Stimulated activated CD8-positive, alpha-beta memory T cell treated with anti-CD3 and anti-CD28 coated beads, Interleukin-7, amount 100 ng/mL, for 4 hours (primary cell): ENCODE measurements around the gene NPAS4.
"Not testable (repeated sequence)": the region's sequence is repeated elsewhere in the genome, so short reads cannot be mapped to it uniquely, and the experiment has no call there.

Source experiments
- DNase-seq, 2 donors: peaks; one replicate each; pipeline ENCODE4 v3.0.0-alpha.2; 2020; ENCODE audit warnings: low read depth in 2 of 2

NPAS4 gene

DNA sequence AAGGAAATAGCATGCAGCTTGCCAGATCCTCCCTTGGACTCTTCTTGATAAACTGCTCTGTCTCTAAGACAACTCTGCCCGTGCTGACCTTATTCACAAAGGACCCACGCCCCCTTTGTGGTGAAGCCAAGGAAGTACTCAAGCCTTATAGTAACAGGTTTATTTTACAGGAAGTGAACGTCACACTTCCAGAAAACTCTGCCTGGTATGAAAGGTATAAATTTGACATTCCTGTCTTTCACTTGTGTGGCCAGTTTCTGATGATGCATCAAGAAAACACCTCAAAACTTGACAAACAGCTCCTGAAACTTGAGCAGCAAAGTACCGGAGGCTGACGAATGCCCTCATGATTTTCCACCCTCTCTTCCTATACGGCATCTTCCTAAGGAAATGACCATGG lies 33.4 kb downstream of the NPAS4 start:
- no peak for DNase-seq

DNA sequence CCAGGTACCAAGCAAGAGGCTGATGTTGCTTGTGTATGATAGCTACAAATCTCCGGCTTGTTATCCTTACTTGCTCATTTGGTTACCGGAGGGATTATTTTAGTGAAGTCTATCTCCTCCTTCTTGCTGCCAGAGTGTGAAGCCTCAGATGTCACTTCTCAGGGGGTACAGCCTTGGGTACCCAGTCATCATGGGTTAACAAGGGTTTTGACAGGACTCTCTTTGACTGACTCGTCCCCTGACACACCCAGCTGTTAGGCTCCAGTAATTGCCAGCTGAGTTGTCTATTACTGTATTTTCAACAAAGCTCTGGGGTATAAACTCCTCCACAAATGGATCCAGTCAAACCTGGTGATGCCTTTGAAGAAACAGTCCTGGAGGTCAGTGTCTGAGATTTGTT lies 34.0 kb downstream of the NPAS4 start:
- DNase-seq, result no peak

DNA sequence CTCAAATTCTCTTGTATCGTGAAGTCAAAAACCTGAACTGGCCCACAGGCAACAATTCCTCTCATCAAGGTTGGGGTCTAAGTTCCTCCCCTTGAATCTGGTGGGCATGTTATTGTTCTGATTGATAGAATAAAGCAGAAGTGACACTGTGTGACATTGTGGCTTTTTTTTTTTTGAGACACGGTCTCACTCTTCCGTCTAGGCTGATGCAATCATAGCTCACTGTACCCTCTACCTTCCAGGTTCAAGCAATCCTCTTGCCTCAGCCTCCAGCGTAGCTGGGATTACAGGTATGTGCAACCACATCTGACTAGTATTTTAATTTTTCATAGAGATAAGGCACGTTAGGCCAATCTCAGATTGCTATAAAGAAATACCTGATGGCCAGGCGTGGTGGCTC lies 37.0 kb downstream of the NPAS4 start:
- DNase-seq, result no peak

DNA sequence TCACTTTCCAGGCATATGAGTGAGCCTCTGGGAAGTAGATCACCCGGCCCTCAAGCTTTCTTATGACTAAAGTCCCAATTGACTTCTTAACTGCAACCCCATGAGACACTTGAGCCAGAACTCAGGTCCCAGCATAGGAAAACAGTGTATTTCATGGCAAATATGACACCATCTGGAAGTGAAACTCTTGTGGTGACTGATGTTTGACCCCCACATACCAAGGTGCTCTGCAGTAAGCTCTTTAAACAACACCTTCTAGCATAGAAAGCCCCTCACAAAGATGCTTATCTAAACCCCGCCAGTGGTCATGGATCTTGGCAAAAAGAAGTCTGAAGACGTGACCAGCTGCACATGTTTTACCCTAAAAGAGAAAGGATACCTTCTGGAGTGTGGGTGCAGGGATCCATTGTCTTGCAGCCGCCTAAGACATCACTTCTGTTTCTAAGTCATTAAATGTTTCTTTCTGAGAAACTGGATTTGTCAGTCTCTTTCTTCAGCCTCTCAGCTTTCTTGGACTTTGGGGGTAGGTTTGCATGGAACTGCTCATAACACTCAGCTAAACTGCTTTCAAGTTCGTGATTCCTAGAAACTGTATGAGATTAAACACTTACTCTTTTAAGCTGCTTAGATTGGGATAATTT lies 38.4 kb downstream of the NPAS4 start:
- DNase-seq, result no peak

DNA sequence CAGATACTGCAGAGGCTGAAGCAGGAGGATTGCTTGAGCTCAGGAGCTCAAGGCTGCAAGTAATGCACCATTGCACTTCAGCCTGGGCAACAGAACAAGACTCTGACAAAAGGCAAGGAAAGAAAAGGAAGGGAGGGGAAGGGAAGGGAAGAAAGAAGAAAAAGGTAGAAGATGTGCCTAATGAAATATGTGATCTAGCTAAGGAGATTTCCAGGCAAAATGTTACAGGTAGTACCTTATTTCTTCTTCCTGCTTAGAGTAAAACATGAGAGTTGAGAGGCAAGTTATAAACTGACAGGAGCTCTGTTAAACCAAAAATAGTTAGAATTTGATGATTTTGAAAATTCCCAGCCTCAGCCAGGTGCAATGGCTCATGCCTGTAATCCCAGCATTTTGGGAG lies 41.2 kb downstream of the NPAS4 start:
- no peak for DNase-seq

DNA sequence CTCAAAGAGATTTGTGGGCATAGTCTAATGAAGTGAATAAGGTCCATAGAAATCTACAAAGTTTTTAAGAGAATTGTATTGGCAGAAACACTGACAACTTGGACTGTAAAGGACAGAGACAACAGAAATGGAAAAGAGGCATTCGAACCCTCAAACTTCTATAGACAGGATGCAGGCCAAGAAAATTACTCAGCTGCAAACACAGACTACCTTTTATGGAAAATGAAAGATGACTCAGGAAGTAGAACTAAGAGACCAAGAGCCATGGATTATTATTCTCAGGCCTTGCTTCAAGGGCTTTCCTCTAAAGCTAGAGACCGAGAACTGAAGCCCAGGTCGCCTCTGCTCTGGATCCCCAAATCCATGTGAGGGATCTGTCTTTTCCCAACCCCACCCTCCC lies 42.1 kb downstream of the NPAS4 start:
- DNase-seq, result no peak

DNA sequence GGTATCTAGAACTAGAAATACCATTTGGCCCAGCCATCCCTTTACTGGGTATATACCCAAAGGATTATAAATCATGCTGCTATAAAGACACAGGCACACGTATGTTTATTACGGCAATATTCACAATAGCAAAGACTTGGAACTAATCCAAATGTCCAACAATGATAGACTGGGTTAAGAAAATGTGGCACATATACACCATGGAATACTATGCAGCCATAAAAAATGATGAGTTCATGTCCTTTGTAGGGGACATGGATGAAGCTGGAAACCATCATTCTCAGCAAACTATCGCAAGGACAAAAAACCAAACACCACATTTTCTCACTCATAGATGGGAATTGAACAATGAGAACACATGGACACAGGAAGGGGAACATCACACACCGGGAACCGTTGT lies 43.3 kb downstream of the NPAS4 start:
- DNase-seq, result not testable (repeated sequence)

DNA sequence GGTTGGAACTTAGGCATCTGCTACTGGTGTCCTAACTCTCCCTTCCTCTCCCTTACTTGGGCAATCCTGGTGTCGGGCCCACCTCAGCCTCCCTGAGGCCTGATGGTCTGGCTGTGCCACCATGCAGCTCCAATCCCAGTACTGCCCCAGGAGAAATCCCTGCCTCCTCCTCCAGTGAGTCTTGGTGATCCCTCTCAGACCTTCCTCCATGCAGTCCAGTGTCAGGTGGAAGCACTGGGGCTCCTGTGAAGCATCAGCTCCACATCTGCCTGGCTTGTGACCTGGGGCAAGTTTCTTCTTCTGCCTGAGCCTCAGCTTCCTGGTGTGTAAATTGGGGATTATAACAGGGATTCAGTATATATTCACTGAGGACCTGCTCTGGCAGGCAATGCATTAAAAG lies 44.1 kb downstream of the NPAS4 start:
- DNase-seq, result no peak

DNA sequence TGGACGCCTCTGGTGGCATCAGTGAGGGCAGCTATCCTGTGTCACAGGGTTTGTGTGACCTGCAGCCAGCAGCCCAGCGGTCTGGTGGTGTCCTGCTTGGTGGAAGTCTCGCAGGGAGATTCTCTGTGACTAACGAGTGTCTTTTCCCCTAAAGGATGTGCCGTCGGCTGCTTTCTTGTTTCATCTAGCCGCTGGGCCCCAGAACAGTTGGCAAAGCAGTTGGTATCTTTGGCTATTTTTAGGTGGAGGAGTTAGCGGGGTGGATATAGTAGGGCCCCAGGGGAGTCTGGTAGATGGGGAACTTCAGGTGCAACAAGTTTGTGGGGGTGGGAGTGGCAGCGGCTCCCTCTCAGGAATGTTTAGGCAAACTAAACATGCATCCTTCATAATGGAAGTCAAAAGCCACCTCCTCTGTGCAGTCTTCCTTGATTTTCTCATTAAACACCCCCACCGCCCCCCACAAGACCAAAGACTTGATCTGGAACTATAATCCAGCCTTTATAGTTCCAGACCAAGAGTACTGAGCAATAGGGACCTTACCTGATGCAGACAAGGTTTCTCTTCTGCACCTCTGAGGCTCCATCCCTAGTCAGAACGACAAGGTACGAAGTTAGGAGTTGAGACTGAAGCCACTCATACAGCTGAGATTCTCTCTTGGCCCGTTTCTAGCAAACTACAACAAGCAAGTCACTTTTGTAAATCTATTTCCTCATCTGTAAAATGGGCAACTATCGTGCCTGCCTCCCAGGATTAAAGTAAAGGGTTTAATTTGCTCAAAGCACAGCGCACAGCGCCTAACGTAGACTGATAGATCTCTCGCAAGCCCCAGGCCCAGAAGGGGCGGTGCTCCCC lies 44.8 kb downstream of the NPAS4 start:
- DNase-seq, result no peak

DNA sequence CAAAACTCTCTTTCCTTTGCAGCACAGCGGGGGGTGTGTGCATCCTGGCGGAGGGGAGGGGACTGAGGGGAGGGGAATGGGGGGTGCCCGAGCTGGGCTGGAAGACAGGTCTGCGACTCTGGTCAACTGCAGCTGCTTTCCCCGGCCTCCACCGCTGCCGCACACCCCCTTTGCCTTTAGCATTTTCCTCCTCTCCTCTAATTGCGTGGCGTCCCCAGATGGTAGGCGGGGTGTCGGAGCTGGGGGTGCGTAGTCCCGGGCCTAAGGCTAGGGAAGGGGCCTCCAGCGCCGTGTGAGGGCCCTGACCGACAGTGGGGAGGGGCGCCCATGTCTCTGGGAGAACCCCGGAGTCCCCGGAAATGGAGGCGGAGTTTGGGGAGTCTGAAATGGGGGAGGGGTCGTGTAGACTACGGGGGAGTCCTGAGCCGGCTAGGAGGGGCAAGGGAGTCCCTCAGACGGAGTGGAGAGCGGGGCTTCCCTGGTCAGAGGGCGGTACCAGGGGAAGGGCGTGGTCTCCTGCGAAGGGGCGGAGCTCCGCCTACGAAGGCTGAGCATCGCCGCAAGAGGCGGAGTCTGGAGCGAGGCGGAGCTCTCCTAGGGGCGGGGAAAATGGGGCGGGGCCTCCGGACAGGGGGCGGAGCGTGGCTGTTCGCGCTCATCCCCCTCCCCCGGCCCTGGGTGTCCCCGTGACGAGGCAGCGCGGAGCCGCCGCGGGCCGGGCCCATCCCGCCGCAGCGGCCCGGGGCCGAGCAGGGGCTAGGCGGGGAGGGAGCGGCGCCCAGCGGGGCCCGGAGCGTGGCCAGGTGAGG lies 45.6 kb downstream of the NPAS4 start, which contains the start of gene PELI3:
Gene PELI3 (plus strand): TSS at position 681 of the 809 bp plus-strand sequence. CDS start 1,224 bp downstream, outside the sequence.
- peak; percentile 87 for DNase-seq

DNA sequence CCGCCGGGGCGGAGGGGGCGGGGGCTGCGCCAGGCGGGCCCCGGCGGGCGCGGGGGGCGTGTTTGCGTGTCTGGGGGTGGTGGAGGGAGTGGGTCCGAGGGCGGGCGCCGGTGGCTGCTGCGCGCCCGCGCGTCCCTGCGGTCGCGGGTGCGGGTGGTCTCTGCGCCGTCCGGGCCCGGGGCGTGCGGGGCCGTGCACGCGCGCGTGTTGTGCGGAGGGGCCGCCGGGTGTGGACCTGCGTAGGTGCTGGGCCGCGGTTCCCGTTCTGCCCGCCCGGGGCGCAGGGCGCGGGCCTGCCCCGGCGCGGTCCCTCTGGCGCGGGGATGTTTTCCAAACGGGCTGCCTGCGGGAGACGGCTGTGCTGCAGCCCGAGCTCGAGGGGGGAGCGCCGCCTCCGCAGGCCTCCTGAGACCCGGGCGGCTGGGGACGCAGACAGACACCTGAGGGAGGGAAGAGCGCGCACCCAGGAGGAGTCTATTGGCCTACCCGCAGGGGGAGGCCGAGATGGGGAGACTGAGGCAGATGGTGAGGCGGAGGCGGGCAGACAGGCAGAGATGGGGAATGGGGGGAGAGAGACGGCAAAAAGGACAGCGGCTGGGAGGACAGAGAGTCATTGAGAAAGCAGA lies 46.3 kb downstream of the NPAS4 start:
- no peak for DNase-seq

DNA sequence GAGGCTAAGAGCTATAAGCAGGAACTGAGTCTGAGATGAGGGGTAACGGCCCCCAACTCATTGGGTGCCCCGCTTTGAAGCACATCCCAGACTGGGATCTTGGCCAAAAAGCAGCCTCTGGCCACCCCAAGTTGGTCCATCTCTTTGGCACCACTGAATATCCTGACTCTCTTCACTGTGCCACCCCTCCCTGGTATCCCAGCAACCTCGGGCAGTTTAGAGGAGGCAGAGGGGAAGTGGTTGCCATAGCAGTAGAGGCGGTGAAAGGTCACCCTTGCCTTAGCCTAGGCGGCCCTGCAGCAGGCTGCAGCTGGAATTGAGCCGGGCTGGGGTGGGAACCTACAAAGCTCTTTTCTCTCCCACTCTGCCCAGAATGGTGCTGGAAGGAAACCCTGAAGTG lies 46.9 kb downstream of the NPAS4 start:
- DNase-seq, result no peak

DNA sequence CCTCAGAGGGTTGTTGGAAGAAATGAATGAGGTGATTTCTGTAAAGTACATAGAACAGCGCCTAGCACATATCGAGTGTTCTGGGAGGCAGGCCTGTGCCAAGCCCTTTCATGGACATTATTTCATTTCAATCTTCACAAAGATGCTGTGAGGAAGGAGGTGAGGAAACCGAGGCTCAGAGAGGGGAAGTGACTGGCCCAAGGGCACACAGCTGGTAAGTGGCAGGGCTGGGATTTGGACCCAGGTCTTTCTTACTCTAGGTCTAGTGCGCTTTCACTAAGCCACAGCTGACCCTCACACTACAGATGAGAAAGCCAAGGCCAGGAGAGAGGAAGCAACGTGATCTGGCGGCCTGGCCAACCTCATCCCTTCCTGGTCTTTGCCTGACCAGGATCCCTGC lies 47.9 kb downstream of the NPAS4 start:
- DNase-seq, result no peak

DNA sequence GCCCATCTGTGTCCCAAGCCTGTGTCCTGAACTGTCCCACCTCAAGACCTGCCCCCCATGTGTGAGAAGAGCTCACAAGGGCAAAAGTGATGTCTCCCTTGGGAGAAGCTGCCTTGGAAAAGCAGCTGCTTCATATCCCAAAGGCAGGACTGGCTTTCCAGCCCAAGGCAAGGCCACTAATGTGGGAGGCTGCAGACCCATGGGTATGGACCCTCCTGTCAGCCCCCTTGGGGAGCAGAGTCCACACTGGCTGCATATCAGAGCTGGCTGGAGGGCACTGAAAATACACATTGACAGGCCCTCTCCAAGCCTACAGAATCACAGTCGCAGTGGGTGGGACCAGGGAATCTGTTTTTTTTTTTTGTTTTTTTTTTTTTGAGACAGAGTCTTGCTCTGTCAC lies 48.6 kb downstream of the NPAS4 start:
- no peak for DNase-seq

DNA sequence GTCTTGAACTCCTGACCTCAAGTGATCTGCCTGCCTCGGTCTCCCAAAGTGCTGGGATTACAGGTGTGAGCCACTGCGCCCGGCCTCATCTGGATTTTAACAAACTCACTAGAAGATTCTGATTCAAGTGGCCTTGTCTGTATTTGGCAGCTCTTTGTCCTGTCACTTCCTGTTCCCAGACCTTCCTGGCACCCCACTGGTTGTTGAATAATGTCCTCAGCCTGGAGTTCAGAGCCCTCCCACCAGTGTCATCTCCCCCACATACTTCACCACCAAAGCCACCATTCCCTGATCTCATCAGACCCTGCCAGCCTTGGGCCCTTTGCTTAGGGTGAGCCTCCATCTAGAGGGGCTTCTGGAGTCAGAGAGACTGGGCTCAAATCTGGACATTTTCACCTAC lies 49.2 kb downstream of the NPAS4 start:
- no peak for DNase-seq

DNA sequence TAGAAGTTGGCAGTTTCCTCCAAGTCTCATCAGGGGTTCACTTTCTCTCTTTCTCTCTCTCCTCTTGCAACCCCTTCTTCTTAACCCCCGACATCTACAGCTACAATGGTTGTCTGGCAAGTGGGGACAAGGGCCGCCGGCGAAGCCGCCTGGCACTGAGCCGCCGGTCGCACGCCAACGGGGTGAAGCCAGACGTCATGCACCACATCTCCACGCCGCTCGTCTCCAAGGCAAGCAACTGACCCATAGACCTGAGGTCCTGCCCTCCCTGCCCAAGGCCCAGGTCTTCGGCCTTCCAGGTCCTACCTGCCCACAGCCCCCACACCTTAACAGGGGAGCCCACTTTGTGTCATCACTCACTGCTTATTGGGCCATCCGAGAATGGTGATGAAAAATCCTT lies 50.3 kb downstream of the NPAS4 start:
- DNase-seq, result no peak

DNA sequence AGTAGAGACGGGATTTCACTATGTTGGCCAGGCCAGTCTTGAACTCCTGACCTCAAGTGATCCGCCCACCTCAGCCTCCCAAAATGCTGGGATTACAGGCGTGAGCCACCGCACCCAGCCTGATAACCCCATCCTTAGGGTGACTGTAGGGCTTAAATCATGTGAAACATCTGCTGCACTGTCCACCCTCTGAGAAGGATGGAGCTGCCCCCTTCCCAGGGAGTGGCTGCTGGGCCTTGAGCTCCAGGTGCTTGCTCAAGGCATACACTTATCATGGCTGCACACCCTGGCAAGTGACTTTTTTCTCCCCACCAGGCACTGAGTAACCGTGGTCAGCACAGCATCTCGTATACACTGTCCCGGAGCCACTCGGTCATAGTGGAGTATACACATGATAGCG lies 51.2 kb downstream of the NPAS4 start:
- no peak for DNase-seq

DNA sequence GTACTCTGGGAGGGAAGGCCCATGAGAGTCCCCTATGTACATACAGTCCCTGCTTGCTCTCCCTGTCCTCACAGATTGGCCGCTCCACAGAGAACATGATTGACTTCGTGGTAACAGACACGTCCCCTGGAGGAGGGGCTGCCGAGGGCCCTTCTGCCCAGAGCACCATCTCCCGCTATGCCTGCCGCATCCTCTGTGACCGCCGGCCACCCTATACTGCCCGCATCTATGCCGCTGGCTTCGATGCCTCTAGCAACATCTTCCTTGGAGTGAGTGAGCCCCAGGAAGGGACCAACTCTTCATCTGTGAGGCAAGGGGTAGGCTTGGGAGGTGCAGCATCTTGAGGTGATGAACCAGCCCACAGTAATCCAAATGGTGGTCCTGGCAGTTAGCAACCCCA lies 52.3 kb downstream of the NPAS4 start:
- DNase-seq, result no peak

DNA sequence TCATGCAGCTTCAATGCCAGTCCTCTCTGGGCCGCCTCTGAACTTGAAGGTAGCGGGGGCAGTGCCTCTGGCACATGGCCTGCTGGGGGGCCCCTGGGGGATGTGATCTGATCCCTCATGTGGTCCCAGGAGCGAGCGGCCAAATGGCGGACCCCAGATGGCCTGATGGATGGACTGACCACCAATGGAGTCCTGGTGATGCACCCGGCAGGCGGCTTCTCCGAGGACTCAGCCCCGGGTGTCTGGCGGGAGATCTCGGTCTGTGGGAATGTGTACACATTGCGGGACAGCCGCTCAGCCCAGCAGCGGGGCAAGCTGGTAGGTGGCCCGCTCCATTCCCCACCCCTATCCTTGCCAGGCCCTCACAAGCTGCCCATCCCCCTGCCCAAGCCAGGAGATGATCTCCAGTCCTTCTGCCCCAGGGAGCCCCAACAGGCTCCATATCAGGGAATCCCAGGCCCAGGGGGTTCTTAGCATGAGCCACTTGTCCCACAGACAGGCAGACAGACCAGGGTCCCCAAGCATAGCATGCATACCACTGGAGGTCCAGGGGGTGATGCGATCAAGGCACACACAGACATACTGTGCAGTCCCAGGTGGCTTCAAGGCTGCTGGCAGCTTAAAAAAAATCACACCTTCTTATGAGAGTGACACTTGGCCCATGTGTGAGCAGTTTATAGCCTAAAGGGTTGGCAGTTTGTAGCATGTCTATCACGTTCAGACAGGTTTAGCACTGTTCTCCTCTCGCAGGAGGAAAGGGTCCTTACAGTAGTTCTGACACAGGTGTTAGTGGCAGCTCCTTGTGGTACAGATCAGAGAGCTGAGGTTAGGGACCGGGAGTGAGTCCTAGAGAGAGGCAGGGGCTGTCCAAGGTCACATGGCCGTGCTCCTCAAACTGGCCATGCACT lies 53.0 kb downstream of the NPAS4 start:
- DNase-seq, result no peak

DNA sequence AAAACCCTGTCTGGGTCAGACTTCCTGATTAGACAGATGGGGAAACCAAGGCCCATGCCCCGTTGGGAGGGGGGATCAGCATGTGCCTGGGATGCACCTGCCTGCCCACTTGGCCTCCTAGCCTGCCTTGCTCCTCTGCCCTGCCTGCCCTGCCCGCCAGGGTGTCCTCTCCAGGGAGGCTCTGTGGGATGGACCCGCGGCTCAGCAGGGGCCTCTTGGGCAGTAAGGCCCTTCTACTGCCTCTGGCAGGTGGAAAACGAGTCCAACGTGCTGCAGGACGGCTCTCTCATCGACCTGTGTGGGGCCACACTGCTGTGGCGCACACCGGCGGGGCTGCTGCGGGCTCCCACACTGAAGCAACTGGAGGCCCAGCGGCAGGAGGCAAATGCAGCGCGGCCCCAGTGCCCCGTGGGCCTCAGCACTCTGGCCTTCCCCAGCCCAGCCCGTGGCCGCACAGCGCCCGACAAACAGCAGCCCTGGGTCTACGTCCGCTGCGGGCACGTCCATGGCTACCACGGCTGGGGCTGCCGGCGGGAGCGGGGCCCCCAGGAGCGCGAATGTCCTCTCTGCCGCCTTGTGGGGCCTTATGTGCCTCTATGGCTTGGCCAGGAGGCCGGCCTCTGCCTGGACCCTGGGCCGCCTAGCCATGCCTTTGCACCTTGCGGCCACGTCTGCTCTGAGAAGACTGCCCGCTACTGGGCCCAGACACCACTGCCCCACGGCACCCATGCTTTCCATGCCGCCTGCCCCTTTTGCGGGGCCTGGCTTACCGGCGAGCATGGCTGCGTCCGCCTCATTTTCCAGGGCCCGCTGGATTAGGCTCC lies 54.7 kb downstream of the NPAS4 start:
- no peak for DNase-seq
